Hippocampal formation (tissue), 2 donors: Measurements from ENCODE around the gene MEGF6.

ENCODE experiments used
- DNase-seq, 2 donors: peaks; one replicate each; lab custom pipeline; 2025; lab: John Stamatoyannopoulos, UW

MEGF6 gene

DNA sequence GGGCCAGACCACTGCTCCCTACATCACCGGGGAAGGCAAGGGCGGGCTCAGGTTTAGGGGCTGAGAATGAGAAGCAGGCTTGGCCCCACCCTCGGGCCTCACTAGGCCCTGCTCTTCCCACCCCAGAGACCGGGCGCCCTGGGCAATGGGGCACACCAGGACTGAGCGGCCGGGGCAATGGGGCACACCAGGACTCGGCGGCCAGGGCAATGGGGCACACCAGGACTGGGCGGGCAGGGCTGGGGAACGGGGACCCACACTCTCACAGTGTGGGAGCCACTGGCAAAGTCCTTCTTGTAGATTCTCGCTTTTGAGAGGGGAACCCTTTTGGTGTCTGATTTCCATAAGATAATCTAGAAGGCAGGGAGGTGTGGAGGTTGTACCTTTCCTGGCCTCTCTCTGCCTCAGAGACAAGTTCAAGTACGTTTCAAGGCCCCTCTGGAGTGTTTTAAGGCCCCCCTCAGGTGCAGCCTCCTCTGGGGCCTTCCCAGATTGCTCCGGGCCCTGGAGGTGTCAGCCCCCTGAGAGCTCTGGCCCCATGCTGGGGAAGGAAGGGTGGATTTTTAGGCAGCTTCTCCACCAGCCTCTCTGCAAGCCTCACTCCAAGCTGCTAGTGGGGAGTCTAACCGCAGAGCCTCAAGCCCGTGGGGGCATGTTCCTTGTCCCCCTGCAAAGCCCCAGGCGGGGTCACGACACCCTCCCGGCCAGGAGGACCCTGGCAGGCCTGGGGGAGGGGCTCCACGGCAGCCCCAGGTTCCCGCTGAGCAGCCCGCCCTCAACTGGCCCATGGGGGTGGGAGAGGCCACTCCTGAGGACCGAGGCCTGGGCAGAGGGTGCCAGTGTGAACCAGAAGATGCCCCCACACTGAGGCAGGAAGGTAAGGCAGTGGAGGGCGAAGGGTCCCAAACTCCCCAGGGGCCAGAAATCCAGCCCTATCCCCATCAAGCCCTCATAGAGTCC lies 90.6 kb downstream of the MEGF6 start:
- DNase-seq, result no peak

DNA sequence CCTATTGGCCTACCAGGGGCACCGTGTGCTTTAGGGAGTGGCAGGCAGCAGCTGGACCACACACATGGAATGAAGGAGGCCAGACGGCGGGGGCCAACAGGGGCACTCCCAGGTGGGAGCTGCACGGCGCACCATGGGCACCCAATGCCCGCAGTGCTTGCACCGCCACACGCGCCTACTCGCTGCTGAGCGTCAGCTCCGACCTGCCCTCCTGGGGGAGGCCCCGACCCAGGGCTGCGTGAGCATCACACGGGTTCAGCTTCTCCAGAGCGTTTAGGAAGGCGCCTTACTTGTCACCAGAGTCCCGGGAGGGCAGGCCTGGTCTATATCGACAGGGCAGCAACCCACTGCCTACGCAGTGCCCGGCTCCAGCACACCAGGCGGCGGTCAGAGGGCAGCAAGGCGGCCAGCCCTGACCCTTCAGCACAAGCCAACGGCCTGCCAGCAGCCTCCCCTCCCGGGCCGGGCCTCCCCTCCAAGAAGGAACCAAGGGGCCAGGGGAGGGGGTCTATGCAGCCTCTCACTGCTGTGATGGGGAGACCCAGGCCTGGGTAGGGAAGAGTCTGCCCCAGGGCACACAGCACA lies 91.9 kb downstream of the MEGF6 start:
- no peak for DNase-seq

- DNase-seq, result no peak
Observed at GRCh38 chr1:3518756-3519155, 92.6 kb downstream of the MEGF6 start.

DNA sequence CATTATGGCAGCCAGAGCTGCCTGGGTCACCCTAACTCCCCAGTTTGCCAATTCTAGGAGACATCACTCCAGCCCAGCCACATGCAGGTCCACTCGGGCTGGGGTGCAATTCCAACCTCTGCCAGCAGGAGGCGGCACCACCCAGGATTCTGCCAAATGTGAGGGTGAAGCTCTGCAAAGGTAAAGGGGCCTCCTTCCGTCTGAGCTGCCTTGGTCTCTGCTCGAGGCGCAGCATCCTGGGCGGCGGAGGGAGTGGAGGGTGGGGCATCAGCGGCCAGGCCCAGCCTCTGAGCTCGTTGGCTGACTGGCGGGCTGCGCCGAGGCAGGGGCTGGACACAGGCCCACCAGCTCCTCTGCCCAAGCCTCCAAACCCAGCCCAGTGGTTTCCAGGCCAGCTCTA lies 93.1 kb downstream of the MEGF6 start:
- no peak for DNase-seq

GRCh38 chr1:3516911-3517675 lies 94.2 kb downstream of the MEGF6 start:
- DNase-seq, result no peak

- DNase-seq, result no peak
Observed at GRCh38 chr1:3516481-3516869, 94.8 kb downstream of the MEGF6 start.

GRCh38 chr1:3515774-3516480 lies 95.4 kb downstream of the MEGF6 start:
- DNase-seq, result no peak

GRCh38 chr1:3515272-3515671 lies 96.0 kb downstream of the MEGF6 start:
- DNase-seq, result no peak

DNA sequence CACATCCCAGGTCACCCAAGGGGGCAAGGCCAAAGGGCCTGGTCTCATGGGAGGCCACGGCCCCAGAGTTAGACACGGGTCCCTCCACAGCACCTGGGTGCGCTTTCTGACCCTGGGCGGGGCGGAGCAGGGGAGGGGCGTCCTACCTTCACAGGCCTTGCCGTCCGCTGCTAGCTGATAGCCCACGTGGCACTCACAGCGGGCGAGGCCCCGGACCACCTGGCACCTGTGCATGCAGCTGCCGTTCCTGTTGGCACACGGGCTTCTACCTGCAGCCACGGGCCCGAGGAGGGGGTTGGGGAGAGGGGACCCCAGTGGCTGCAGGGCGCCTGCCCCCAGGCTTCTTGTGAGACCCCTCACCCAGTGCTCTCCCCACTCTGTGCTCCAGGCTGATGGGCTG lies 96.9 kb downstream of the MEGF6 start:
- DNase-seq, result no peak

- DNase-seq, result no peak
Observed at GRCh38 chr1:3511856-3512255, 99.5 kb downstream of the MEGF6 start.

GRCh38 chr1:3511306-3511705 lies 100.0 kb downstream of the MEGF6 start:
- no peak for DNase-seq

GRCh38 chr1:3510956-3511250 lies 100.4 kb downstream of the MEGF6 start:
- DNase-seq, result no peak

DNA sequence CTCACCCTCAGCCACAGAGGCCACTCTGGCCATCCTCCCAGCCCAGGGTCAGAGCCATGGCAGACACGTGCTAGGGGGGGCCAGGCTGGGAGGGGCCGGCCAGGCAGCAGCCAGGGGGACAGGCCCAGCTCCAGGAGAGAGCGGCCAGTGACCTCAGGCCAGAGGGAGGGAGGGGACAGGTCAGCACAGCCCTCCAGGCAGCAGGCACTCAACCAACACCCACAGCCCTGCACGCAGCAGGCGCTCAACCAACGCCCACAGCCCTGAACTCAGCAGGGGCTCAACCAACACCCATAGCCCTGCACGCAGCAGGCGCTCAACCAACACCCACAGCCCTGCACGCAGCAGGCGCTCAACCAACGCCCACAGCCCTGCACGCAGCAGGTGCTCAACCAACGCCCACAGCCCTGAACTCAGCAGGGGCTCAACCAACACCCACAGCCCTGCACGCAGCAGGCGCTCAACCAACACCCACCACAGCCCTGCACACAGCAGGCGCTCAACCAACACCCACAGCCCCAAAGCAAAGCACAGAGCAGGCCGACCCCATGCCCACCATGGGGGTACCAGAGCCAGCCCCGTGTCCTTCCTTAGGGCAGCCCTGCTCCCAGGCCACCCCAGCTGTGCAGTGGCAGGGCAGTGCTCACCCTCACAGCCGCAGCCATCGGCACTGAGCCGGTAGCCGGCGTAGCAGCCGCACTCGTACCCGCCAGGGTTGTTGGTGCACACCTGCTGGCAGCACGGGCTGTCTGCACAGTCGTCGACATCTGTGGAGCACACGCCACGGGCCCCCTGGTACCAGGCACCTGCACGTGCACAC lies 101.0 kb downstream of the MEGF6 start:
- DNase-seq, result no peak

DNA sequence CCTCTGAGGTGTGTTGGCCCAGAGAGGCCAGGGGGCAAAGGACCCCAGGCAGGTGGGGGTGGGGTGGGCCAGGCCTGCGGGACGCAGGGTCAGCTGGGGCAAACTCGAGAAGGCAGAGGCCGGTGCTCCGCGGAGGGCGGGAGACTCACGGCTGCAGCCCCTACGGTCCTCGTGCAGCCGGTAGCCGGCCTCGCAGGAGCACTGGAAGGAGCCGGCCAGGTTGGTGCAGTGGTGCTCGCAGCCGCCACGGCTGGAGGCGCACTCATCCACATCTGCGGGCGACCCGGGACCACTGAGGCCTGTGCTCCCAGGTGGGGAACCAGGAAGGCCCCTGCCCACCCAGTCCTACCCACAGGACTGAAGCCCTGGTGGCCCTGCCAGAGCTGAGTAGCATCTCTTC lies 101.6 kb downstream of the MEGF6 start:
- DNase-seq, result no peak

- DNase-seq, result no peak
Observed at GRCh38 chr1:3508757-3509415, 102.4 kb downstream of the MEGF6 start.

DNA sequence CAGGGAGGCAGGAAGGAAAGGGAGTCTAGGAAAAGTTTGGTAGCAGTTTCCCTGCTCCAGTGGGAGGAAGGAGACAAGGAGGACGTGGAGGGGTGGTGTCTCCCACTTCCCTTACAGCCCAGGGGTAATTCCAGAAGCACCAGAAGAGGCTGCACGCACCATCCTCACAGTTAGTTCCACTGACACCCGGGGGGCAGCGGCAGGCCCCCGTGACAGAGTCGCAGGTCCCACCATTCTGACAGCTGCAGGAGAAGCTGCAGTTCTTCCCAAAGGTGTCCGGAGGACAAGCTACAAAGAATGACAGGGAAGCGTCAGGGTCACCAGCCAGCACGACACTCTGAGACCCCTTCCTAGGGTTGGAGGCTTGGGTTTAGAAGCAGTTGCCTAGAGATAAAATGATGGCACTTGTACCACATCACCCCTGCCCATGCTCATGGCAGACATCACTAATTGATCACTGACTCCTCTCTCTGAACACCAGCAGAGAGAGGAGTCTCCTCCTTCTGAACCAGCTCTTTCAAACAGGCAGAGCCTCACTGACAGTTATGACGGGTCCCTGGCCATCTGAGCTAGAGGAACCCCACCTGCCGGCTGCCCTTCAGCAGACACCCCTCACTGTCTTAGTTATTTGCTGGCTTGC lies 103.6 kb downstream of the MEGF6 start:
- no peak for DNase-seq

- no peak for DNase-seq
Observed at GRCh38 chr1:3506943-3507342, 104.4 kb downstream of the MEGF6 start.

- no peak for DNase-seq
Observed at GRCh38 chr1:3506041-3506440, 105.3 kb downstream of the MEGF6 start.

- no peak for DNase-seq
Observed at GRCh38 chr1:3505161-3505560, 106.1 kb downstream of the MEGF6 start.

GRCh38 chr1:3504822-3505153 lies 106.5 kb downstream of the MEGF6 start:
- no peak for DNase-seq
